ENCODE results near the gene DOCK1. TPM values are rescaled to one million over a fixed set of nuclear protein-coding genes. Genes with fewer than 3 reads are reported as not detected.

The DOCK1 gene
- total and polyA plus RNA-seq, 2 donors (not counting 1 experiment from before 2014, with no cell fraction given), result 20.5 to 91.0 TPM

DNA sequence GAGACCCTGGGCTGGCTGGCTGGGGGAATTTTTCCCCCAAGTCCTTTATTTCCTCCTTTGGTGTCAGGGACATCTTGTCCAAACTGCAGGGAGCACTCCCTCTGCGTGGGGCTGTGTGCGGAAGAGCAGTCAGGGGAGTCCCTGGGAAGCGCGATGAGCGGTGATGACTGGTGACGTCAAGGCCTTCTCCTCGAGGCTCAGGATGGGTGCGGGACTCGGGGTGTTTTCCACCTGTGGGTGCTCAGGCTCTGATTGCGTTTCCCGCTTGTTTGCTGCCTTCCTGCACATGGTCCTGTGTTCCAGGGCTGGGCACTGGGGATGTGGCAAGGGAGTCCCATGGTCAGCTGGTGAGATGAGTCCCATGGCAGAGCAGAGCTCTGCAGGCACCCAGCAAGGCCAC lies 101.2 kb downstream of the DOCK1 start:
- Histone ChIP-seq H3K4me2 (ENCODE audit: extremely low read depth, insufficient read depth, low read length) (no peak overlapping the region), H3K27me3 (ENCODE audit: control insufficient read depth, insufficient read depth, low read length) (no peaks in the 10 kb centered on the region), H3K27ac (ENCODE audit: insufficient read depth, low read length) (no peak overlapping the region), H3K9ac (ENCODE audit: insufficient read depth, low read length) (no peak overlapping the region), H3K9me3 (ENCODE audit: control insufficient read depth, insufficient read depth, low read depth, low read length) (no peaks in the 10 kb centered on the region), H3K79me2 (ENCODE audit: control insufficient read depth, insufficient read depth, low read length) (no peaks in the 10 kb centered on the region), H4K20me1 (ENCODE audit: control insufficient read depth, extremely low read depth, insufficient read depth, low read length) (no peaks in the 10 kb centered on the region), H3K4me1 (ENCODE audit: control insufficient read depth, extremely low read depth, insufficient read depth, low read length) (no peaks in the 10 kb centered on the region), H2AFZ (ENCODE audit: low read length) (no peak overlapping the region), H3K4me3 (replicated peaks in 1 of 4; ENCODE audit: control extremely low read depth in 1 of 4, insufficient read depth in 1 of 4, low read depth in 3 of 4, low read length in 4 of 4) (no peak overlapping the region), H3K36me3 (ENCODE audit: control insufficient read depth, insufficient read depth, low read length) (peaks cover 16% of the 10 kb centered on the region)
- no peak for TF ChIP-seq EZH2 (IDR thresholded peaks at IDR 0.05; ENCODE audit: low read length, missing control alignments)
- no peak for TF ChIP-seq CTCF (conservative IDR thresholded peaks at IDR 0.05 in 1 of 2, IDR thresholded peaks at IDR 0.05 in 1 of 2; ENCODE audit: low read depth in 1 of 2, low read length in 2 of 2)
- DNase-seq (ENCODE audit: low read depth in 2 of 2), result no peak

DNA sequence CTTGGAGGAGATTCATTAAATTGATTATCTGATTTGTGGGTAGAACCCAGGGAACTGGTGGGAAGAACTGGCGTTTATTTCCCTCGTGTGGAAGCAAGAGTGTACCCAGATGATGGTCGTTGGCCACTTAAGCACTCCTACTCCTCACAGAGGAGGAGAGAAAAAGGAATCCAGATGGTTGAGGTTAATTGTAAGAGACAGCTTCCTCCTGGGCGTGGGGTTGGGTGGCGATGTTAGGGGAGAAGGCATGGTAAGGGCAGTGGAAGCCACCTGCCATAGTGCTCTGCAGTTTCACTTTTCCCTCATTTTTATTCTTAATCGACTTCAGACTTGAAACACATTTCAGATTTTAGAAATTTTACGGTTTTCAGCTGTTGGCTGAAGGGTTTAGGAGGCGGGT lies 104.1 kb downstream of the DOCK1 start:
- H3K4me2 ChIP-seq (ENCODE audit: extremely low read depth, insufficient read depth, low read length), result no peak overlapping the region
- H3K27ac ChIP-seq (ENCODE audit: insufficient read depth, low read length), result no peak overlapping the region
- H3K79me2 ChIP-seq (ENCODE audit: control insufficient read depth, insufficient read depth, low read length), result no peaks in the 10 kb centered on the region
- H4K20me1 ChIP-seq (ENCODE audit: control insufficient read depth, extremely low read depth, insufficient read depth, low read length), result no peaks in the 10 kb centered on the region
- H2AFZ ChIP-seq (ENCODE audit: low read length), result no peak overlapping the region
- no peak overlapping the region for H3K9ac ChIP-seq (ENCODE audit: insufficient read depth, low read length)
- H3K4me3 ChIP-seq (replicated peaks in 1 of 4; ENCODE audit: control extremely low read depth in 1 of 4, insufficient read depth in 1 of 4, low read depth in 3 of 4, low read length in 4 of 4), result no peak overlapping the region
- no peaks in the 10 kb centered on the region for H3K9me3 ChIP-seq (ENCODE audit: control insufficient read depth, insufficient read depth, low read depth, low read length)
- DNase-seq (ENCODE audit: low read depth in 2 of 2), result no peak
- H3K27me3 ChIP-seq (ENCODE audit: control insufficient read depth, insufficient read depth, low read length), result no peaks in the 10 kb centered on the region
- no peak for TF ChIP-seq EZH2 (IDR thresholded peaks at IDR 0.05; ENCODE audit: low read length, missing control alignments)
- TF ChIP-seq CTCF (conservative IDR thresholded peaks at IDR 0.05 in 1 of 2, IDR thresholded peaks at IDR 0.05 in 1 of 2; ENCODE audit: low read depth in 1 of 2, low read length in 2 of 2), result no peak
- H3K4me1 ChIP-seq (ENCODE audit: control insufficient read depth, extremely low read depth, insufficient read depth, low read length), result no peaks in the 10 kb centered on the region
- peaks cover 12% of the 10 kb centered on the region for H3K36me3 ChIP-seq (ENCODE audit: control insufficient read depth, insufficient read depth, low read length)

DNA sequence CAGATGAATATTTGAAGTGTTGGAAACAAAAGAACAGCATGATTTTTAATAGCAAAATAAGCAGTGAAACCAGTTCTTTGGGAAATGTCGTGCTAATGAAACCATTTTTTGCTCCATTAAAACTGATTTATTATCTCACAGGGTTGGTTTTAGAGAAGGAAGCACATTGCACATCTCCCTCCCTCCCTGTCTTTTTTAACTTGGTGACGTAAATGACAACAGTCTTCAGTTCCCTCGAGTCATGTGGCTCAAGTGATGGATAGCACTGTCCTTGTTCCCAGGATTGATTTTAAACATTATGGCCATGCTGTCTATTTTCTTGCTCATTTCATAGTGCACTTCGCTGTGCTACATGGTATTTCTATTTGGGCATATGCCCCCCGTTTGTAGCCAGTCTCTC lies 105.9 kb downstream of the DOCK1 start:
- Histone ChIP-seq H3K27me3 (ENCODE audit: control insufficient read depth, insufficient read depth, low read length) (no peaks in the 10 kb centered on the region), H3K9ac (ENCODE audit: insufficient read depth, low read length) (no peak overlapping the region), H3K36me3 (ENCODE audit: control insufficient read depth, insufficient read depth, low read length) (peaks cover 9% of the 10 kb centered on the region), H4K20me1 (ENCODE audit: control insufficient read depth, extremely low read depth, insufficient read depth, low read length) (no peaks in the 10 kb centered on the region), H3K79me2 (ENCODE audit: control insufficient read depth, insufficient read depth, low read length) (no peaks in the 10 kb centered on the region), H3K4me2 (ENCODE audit: extremely low read depth, insufficient read depth, low read length) (no peak overlapping the region), H3K4me1 (ENCODE audit: control insufficient read depth, extremely low read depth, insufficient read depth, low read length) (no peaks in the 10 kb centered on the region), H2AFZ (ENCODE audit: low read length) (no peak overlapping the region), H3K4me3 (replicated peaks in 1 of 4; ENCODE audit: control extremely low read depth in 1 of 4, insufficient read depth in 1 of 4, low read depth in 3 of 4, low read length in 4 of 4) (no peak overlapping the region), H3K27ac (ENCODE audit: insufficient read depth, low read length) (no peak overlapping the region), H3K9me3 (ENCODE audit: control insufficient read depth, insufficient read depth, low read depth, low read length) (no peaks in the 10 kb centered on the region)
- no peak for DNase-seq (ENCODE audit: low read depth in 2 of 2)
- no peak for TF ChIP-seq CTCF (conservative IDR thresholded peaks at IDR 0.05 in 1 of 2, IDR thresholded peaks at IDR 0.05 in 1 of 2; ENCODE audit: low read depth in 1 of 2, low read length in 2 of 2)
- TF ChIP-seq EZH2 (IDR thresholded peaks at IDR 0.05; ENCODE audit: low read length, missing control alignments), result no peak

Measured in fibroblast of lung (primary cell).